ENCODE data around the gene COMP. TPM values are rescaled to one million over a fixed set of nuclear protein-coding genes. Genes with fewer than 3 reads are reported as not detected.

COMP gene
- total RNA-seq, 1 donor from 2014 or later: 0.98 TPM

DNA sequence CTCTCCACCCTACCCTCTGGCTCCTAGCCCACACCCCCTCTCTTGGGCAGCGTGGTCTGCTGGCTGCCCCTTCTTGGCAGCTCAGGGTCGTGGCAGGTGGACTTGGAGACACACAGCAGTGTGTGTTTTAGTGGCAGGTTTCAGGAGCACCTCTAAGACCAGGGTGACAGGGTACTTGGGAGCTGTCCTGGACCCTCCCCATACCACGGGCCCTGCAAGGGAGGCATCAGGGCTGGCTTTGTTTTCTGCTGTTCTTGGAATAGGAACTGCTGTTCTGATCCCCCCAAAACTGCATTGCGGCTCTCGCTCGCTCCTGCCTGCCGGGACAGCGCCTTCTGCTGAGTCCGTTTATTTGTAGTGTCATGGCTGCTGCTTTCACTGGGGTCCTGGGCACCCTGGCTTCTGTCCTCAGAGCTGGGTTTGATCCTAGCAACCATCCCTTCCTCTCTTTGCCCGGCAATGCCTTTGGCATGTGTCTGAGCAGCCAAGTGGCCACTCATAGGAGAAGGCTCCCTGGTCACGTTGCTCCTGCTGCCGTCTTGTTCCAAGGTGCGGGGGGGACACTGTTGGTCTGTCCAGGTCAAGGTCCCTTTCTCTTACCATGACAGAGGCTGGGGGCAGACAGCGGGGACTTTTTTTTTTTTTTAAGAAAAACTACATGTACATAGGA, 12.1 kb downstream of the COMP start:
- H3K4me3 ChIP-seq: no peak overlapping the region
- H3K27ac ChIP-seq: no peak overlapping the region
- intact Hi-C loops (cut with DNase I): no loop called here
- H3K4me1 ChIP-seq: no peaks in the 10 kb centered on the region
- H3K27me3 ChIP-seq: no peaks in the 10 kb centered on the region
- TF ChIP-seq, protein P1, sequence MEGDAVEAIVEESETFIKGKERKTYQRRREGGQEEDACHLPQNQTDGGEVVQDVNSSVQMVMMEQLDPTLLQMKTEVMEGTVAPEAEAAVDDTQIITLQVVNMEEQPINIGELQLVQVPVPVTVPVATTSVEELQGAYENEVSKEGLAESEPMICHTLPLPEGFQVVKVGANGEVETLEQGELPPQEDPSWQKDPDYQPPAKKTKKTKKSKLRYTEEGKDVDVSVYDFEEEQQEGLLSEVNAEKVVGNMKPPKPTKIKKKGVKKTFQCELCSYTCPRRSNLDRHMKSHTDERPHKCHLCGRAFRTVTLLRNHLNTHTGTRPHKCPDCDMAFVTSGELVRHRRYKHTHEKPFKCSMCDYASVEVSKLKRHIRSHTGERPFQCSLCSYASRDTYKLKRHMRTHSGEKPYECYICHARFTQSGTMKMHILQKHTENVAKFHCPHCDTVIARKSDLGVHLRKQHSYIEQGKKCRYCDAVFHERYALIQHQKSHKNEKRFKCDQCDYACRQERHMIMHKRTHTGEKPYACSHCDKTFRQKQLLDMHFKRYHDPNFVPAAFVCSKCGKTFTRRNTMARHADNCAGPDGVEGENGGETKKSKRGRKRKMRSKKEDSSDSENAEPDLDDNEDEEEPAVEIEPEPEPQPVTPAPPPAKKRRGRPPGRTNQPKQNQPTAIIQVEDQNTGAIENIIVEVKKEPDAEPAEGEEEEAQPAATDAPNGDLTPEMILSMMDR (IDR thresholded peaks at IDR 0.05): no peak
- TF ChIP-seq POLR2AphosphoS5 (IDR thresholded peaks at IDR 0.05; ENCODE audit: insufficient read depth in 1 of 2, low read depth in 1 of 2) (no peak), POLR2A (IDR thresholded peaks at IDR 0.05) (no peak)
- H3K36me3 ChIP-seq: no peaks in the 10 kb centered on the region
- no peaks in the 10 kb centered on the region for H3K9me3 ChIP-seq
- DNase-seq (ENCODE audit: extremely low spot score in 2 of 2): no peak

DNA sequence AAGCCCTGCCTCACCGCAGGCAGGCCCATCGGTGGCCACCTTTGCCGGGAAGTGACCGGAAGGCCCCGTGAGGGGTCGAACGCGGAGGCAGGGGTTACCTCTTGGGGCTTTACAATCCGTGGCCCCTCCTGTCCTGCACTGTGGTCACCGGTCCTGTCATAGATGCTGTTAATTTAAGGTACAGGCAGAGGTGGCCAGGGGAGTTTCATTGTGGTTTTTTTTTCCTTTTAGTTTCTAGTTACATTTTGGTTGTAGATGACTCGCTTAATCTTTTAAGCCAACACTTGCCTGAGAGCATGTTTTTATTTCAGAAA, 13.1 kb downstream of the COMP start:
- TF ChIP-seq POLR2A (IDR thresholded peaks at IDR 0.05) (no peak), POLR2AphosphoS5 (IDR thresholded peaks at IDR 0.05; ENCODE audit: insufficient read depth in 1 of 2, low read depth in 1 of 2) (no peak)
- TF ChIP-seq, protein P1 (IDR thresholded peaks at IDR 0.05): no peak
- intact Hi-C loops (cut with DNase I): no loop called here
- Histone ChIP-seq H3K4me1 (no peaks in the 10 kb centered on the region), H3K36me3 (no peaks in the 10 kb centered on the region), H3K27ac (no peak overlapping the region), H3K9me3 (no peaks in the 10 kb centered on the region), H3K27me3 (no peaks in the 10 kb centered on the region), H3K4me3 (no peak overlapping the region)
- no peak for DNase-seq (ENCODE audit: extremely low spot score in 2 of 2)

DNA sequence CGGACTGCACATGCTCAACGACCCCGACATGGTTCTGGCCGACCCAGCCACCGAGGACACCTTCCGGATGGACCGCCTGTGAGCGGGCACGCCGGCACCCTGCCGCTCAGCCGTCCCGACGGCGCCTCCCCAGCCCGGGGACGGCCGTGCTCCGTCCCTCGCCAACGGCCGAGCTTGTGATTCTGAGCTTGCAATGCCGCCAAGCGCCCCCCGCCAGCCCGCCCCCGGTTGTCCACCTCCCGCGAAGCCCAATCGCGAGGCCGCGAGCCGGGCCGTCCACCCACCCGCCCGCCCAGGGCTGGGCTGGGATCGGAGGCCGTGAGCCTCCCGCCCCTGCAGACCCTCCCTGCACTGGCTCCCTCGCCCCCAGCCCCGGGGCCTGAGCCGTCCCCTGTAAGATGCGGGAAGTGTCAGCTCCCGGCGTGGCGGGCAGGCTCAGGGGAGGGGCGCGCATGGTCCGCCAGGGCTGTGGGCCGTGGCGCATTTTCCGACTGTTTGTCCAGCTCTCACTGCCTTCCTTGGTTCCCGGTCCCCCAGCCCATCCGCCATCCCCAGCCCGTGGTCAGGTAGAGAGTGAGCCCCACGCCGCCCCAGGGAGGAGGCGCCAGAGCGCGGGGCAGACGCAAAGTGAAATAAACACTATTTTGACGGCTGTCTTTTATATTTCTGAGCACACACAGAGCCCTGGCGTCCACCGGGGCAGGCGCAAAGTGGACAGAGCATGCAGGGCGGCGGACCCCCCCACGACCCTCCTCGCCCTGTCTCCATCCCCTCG, 13.6 kb downstream of the COMP start:
- Histone ChIP-seq H3K9me3 (no peaks in the 10 kb centered on the region), H3K4me1 (no peaks in the 10 kb centered on the region), H3K36me3 (no peaks in the 10 kb centered on the region), H3K27ac (no peak overlapping the region), H3K4me3 (no peak overlapping the region), H3K27me3 (no peaks in the 10 kb centered on the region)
- intact Hi-C loops (cut with DNase I): no loop called here
- no peak for TF ChIP-seq POLR2A (IDR thresholded peaks at IDR 0.05)
- TF ChIP-seq, protein P1 (IDR thresholded peaks at IDR 0.05): no peak
- no peak for DNase-seq (ENCODE audit: extremely low spot score in 2 of 2)

DNA sequence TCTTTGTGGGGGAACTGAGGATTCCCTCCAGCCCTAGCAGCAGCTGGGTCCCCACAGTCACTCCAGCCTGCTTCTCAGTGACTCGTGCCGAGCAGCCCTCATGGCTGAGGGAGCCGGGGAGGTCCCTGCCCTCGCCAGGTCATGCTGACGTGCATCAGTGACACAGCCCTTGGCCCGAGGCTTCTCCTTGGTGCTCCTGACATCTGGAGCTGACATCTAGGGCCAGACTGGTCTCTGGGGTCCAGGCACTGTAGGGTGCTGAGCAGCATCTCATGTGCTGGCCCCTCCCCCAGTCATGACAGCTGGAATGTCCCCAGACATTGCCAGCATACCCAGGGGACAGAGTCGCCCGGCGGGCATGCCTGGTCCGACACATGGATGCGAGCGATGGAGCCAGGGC, 14.4 kb downstream of the COMP start:
- H3K27ac ChIP-seq: no peak overlapping the region
- no peaks in the 10 kb centered on the region for H3K36me3 ChIP-seq
- no peak overlapping the region for H3K4me3 ChIP-seq
- no peaks in the 10 kb centered on the region for H3K9me3 ChIP-seq
- H3K4me1 ChIP-seq: no peaks in the 10 kb centered on the region
- H3K27me3 ChIP-seq: no peaks in the 10 kb centered on the region
- no peak for DNase-seq (ENCODE audit: extremely low spot score in 2 of 2)
- intact Hi-C loops (cut with DNase I): no loop called here
- TF ChIP-seq POLR2A (IDR thresholded peaks at IDR 0.05): no peak
- TF ChIP-seq, protein P1 (IDR thresholded peaks at IDR 0.05): no peak
- no peak for TF ChIP-seq POLR2AphosphoS5 (IDR thresholded peaks at IDR 0.05; ENCODE audit: insufficient read depth in 1 of 2, low read depth in 1 of 2)

DNA sequence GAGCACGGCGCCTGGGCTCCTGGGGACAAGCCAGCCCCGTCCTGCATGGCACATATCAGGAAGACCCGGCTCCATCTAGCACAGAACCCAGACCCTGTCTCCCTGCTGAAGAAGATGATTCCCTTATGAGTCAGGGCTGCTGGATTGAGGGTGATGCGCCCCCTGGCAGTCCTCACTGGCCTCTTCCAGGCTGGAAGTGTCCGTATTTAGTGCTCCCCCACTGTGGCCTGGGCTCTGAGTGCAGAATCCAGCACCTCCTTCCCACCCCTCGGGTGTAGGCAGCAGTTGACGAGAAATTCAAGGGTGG, 14.9 kb downstream of the COMP start:
- H3K9me3 ChIP-seq: no peaks in the 10 kb centered on the region
- no peaks in the 10 kb centered on the region for H3K27me3 ChIP-seq
- no peaks in the 10 kb centered on the region for H3K4me1 ChIP-seq
- H3K36me3 ChIP-seq: no peaks in the 10 kb centered on the region
- TF ChIP-seq POLR2AphosphoS5 (IDR thresholded peaks at IDR 0.05; ENCODE audit: insufficient read depth in 1 of 2, low read depth in 1 of 2) (peak in 1 of 2 donors; percentile 3), POLR2A (IDR thresholded peaks at IDR 0.05) (no peak)
- TF ChIP-seq, protein P1 (IDR thresholded peaks at IDR 0.05): no peak
- DNase-seq (ENCODE audit: extremely low spot score in 2 of 2): no peak
- intact Hi-C loops (cut with DNase I): no loop called here
- no peak overlapping the region for H3K27ac ChIP-seq
- no peak overlapping the region for H3K4me3 ChIP-seq
